Measurements from ENCODE around the gene SRPX.

Gene SRPX

DNA sequence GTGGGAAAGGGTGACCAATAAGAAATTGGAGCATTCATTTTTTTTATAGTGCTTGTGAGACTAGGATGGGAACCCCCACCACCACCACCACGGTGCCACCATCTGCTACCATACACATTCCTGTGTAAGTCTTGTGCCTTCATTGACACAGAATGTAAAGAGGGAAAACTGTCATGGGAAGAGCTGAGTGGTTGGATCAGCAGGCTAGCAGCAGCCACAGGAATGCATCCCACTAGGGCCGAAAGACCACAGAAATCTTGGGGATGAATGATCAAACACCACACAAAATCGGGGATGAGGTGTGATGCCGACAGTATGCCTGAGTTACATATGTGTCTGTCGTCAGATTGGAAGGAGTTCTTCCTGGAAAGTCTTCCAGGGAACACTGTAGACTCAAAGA, 69.2 kb downstream of the SRPX start:
- no peaks in the 10 kb centered on the region for H3K9me3 Mint-ChIP-seq
- H3K27ac Mint-ChIP-seq (ENCODE audit: low read depth), result no peak overlapping the region
- H3K4me3 Mint-ChIP-seq, result no peak overlapping the region
- H3K36me3 Mint-ChIP-seq (ENCODE audit: insufficient read depth), result peaks cover 3% of the 10 kb centered on the region
- peaks cover 23% of the 10 kb centered on the region for H3K27me3 Mint-ChIP-seq
- DNase-seq (ENCODE audit: low spot score in 2 of 2), result no peak
- no peak for ATAC-seq (replicated peaks; ENCODE audit: extremely low read depth, poor library complexity, severe bottlenecking)
- no peaks in the 10 kb centered on the region for H3K4me1 Mint-ChIP-seq

- Mint-ChIP-seq H3K9me3 (no peaks in the 10 kb centered on the region), H3K36me3 (ENCODE audit: insufficient read depth) (peaks cover 3% of the 10 kb centered on the region), H3K4me3 (no peak overlapping the region), H3K27me3 (peaks cover 23% of the 10 kb centered on the region), H3K4me1 (no peaks in the 10 kb centered on the region), H3K27ac (ENCODE audit: low read depth) (no peak overlapping the region)
- DNase-seq (ENCODE audit: low spot score in 2 of 2), result no peak
- ATAC-seq (replicated peaks; ENCODE audit: extremely low read depth, poor library complexity, severe bottlenecking), result no peak
These were observed 69.7 kb downstream of the SRPX start for GRCh38 chrX:38150993-38151392.

DNA sequence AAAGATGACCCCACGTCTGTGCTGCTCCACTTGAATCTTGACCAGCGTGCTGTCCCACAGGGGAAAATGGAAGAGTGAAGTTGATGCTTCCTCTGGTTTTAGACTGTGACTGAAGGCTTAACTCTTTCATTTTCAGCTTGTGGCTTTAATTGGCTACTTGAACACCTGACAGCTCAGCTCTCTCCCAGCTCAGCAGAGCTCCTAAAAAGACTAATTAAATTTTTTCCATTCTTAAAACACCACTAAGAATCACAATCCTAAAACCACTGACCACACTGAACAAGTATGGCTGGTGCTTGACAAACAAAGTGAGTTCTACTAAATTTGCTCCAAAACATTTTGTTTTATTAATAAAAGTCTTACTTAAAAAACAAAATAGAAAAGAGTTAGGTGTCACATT, 71.7 kb downstream of the SRPX start:
- Mint-ChIP-seq H3K4me3 (no peak overlapping the region), H3K27me3 (peaks cover 39% of the 10 kb centered on the region), H3K27ac (ENCODE audit: low read depth) (no peak overlapping the region), H3K36me3 (ENCODE audit: insufficient read depth) (peaks cover 3% of the 10 kb centered on the region), H3K9me3 (no peaks in the 10 kb centered on the region), H3K4me1 (no peaks in the 10 kb centered on the region)
- DNase-seq (ENCODE audit: low spot score in 2 of 2) (no peak), ATAC-seq (replicated peaks; ENCODE audit: extremely low read depth, poor library complexity, severe bottlenecking) (no peak)

GRCh38 chrX:38142610-38143009, 78.1 kb downstream of the SRPX start:
- H3K9me3 Mint-ChIP-seq, result no peaks in the 10 kb centered on the region
- DNase-seq (ENCODE audit: low spot score in 2 of 2), result no peak
- H3K27me3 Mint-ChIP-seq, result peaks cover 15% of the 10 kb centered on the region
- H3K4me3 Mint-ChIP-seq, result no peak overlapping the region
- H3K36me3 Mint-ChIP-seq (ENCODE audit: insufficient read depth), result no peaks in the 10 kb centered on the region
- H3K27ac Mint-ChIP-seq (ENCODE audit: low read depth), result no peak overlapping the region
- H3K4me1 Mint-ChIP-seq, result no peaks in the 10 kb centered on the region
- no peak for ATAC-seq (replicated peaks; ENCODE audit: extremely low read depth, poor library complexity, severe bottlenecking)

- no peak overlapping the region for H3K27ac Mint-ChIP-seq (ENCODE audit: low read depth)
- no peaks in the 10 kb centered on the region for H3K4me1 Mint-ChIP-seq
- H3K9me3 Mint-ChIP-seq, result no peaks in the 10 kb centered on the region
- H3K4me3 Mint-ChIP-seq, result no peak overlapping the region
- H3K36me3 Mint-ChIP-seq (ENCODE audit: insufficient read depth), result no peaks in the 10 kb centered on the region
- no peaks in the 10 kb centered on the region for H3K27me3 Mint-ChIP-seq
- DNase-seq (ENCODE audit: low spot score in 2 of 2), result no peak
- no peak for ATAC-seq (replicated peaks; ENCODE audit: extremely low read depth, poor library complexity, severe bottlenecking)
These were observed 81.8 kb downstream of the SRPX start for GRCh38 chrX:38138900-38139299.

DNA sequence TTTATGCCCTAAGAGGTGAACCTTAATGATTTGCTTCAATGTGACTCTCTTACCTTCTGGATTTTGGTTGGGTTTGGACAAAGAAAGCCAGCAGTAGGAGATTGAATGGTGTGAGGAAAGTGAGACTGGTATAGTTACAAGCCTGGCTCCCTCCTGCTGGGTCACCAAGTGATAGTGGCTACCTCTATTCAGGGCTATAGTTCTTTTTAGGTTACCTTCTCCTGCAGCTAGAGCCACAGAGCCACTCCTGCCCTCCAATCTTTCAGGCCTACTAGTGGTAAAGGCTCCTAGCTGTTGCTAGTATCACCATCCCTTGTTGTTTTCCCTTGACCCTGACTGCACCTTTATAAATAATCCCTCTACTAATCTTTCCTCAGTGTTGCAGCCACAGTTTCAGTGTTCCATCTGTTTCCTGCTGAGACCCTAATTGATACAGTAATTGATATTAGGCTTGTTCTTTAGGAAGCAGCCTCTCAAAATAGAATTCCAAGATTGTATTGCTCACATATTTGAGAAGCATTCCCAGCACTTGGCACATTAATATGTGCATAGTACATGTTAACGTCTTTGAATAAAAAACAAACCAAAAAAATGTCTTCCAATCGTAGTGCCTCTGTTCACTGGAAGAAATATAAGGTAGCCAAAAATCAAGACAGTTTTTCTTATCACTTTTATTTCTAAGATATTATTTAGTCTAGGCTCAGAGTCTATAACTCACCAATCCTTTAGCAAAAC, 82.3 kb downstream of the SRPX start:
- Mint-ChIP-seq H3K9me3 (no peaks in the 10 kb centered on the region), H3K4me1 (no peaks in the 10 kb centered on the region), H3K27ac (ENCODE audit: low read depth) (no peak overlapping the region), H3K36me3 (ENCODE audit: insufficient read depth) (no peaks in the 10 kb centered on the region), H3K27me3 (no peaks in the 10 kb centered on the region), H3K4me3 (no peak overlapping the region)
- DNase-seq (ENCODE audit: low spot score in 2 of 2), result no peak
- no peak for ATAC-seq (replicated peaks; ENCODE audit: extremely low read depth, poor library complexity, severe bottlenecking)

DNA sequence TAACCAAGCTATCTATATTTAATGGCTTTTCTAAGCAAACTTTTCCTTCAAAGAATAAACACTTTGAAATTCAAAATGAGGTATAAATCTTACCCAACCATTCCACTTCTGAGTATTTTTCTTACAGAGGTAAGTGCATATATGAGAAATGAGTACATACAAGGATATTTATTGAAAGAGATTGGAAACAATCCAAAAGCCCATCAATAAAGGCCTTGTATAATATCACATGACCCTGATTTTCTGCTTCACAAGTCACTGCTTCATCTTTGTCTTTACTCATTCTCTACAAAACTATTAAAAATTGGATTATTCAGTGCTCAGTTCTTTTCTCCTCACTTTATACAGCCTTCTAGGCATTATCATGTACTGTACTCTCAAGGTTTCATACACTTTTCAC, 91.3 kb downstream of the SRPX start:
- H3K27ac Mint-ChIP-seq (ENCODE audit: low read depth), result no peak overlapping the region

DNA sequence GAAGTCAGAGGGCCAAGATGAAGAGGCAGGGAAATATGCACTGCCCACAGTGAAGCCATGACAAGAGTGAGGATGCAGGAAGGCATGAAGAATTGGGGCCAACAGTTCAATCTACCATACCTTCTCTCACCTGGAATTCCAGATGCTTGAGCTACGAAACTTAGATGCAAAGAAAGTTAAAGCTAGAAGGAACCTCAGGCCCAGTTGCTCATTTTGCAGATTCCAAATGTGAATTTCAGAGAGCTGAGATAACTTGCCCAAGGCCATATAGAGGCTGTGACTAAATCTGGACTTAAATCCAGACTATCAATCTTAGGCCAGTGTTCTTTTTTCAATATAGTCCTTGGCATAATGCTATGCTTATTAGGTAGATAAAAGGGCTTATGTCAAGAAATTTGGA, 92.7 kb downstream of the SRPX start:
- Mint-ChIP-seq H3K27ac (ENCODE audit: low read depth) (no peak overlapping the region), H3K4me1 (no peaks in the 10 kb centered on the region), H3K9me3 (no peaks in the 10 kb centered on the region), H3K36me3 (ENCODE audit: insufficient read depth) (no peaks in the 10 kb centered on the region), H3K27me3 (peaks cover 16% of the 10 kb centered on the region), H3K4me3 (no peak overlapping the region)
- ATAC-seq (replicated peaks; ENCODE audit: extremely low read depth, poor library complexity, severe bottlenecking) (no peak), DNase-seq (ENCODE audit: low spot score in 2 of 2) (no peak)

More for the DNA sequence above, 91.3 kb downstream of the SRPX start:
- ATAC-seq (replicated peaks; ENCODE audit: extremely low read depth, poor library complexity, severe bottlenecking) (no peak), DNase-seq (ENCODE audit: low spot score in 2 of 2) (no peak)
- Mint-ChIP-seq H3K4me3 (no peak overlapping the region), H3K9me3 (no peaks in the 10 kb centered on the region), H3K4me1 (no peaks in the 10 kb centered on the region), H3K36me3 (ENCODE audit: insufficient read depth) (no peaks in the 10 kb centered on the region), H3K27me3 (peaks cover 16% of the 10 kb centered on the region)

- Mint-ChIP-seq H3K36me3 (ENCODE audit: insufficient read depth) (no peaks in the 10 kb centered on the region), H3K27ac (ENCODE audit: low read depth) (no peak overlapping the region), H3K4me1 (no peaks in the 10 kb centered on the region), H3K27me3 (peaks cover 16% of the 10 kb centered on the region), H3K9me3 (no peaks in the 10 kb centered on the region), H3K4me3 (no peak overlapping the region)
- DNase-seq (ENCODE audit: low spot score in 2 of 2), result no peak
- ATAC-seq (replicated peaks; ENCODE audit: extremely low read depth, poor library complexity, severe bottlenecking), result no peak
These were observed 94.5 kb downstream of the SRPX start for GRCh38 chrX:38126179-38126578.

- H3K9me3 Mint-ChIP-seq, result no peaks in the 10 kb centered on the region
- ATAC-seq (replicated peaks; ENCODE audit: extremely low read depth, poor library complexity, severe bottlenecking), result no peak
- H3K4me1 Mint-ChIP-seq, result no peaks in the 10 kb centered on the region
- H3K27me3 Mint-ChIP-seq, result peaks cover 16% of the 10 kb centered on the region
- no peaks in the 10 kb centered on the region for H3K36me3 Mint-ChIP-seq (ENCODE audit: insufficient read depth)
- H3K27ac Mint-ChIP-seq (ENCODE audit: low read depth), result no peak overlapping the region
- DNase-seq (ENCODE audit: low spot score in 2 of 2), result no peak
- no peak overlapping the region for H3K4me3 Mint-ChIP-seq
These were observed 96.7 kb downstream of the SRPX start for GRCh38 chrX:38124000-38124399.

- Mint-ChIP-seq H3K27ac (ENCODE audit: low read depth) (no peak overlapping the region), H3K27me3 (peaks cover 27% of the 10 kb centered on the region)
These were observed 103.2 kb downstream of the SRPX start for GRCh38 chrX:38117485-38117884.

GRCh38 chrX:38116706-38117105, 104.0 kb downstream of the SRPX start:
- H3K4me1 Mint-ChIP-seq, result no peaks in the 10 kb centered on the region
- H3K36me3 Mint-ChIP-seq (ENCODE audit: insufficient read depth), result no peaks in the 10 kb centered on the region
- no peak overlapping the region for H3K4me3 Mint-ChIP-seq
- H3K27ac Mint-ChIP-seq (ENCODE audit: low read depth), result no peak overlapping the region
- no peak for ATAC-seq (replicated peaks; ENCODE audit: extremely low read depth, poor library complexity, severe bottlenecking)
- no peak for DNase-seq (ENCODE audit: low spot score in 2 of 2)
- no peaks in the 10 kb centered on the region for H3K9me3 Mint-ChIP-seq
- H3K27me3 Mint-ChIP-seq, result peaks cover 27% of the 10 kb centered on the region

More at GRCh38 chrX:38117485-38117884, 103.2 kb downstream of the SRPX start:
- no peak for DNase-seq (ENCODE audit: low spot score in 2 of 2)
- Mint-ChIP-seq H3K36me3 (ENCODE audit: insufficient read depth) (no peaks in the 10 kb centered on the region), H3K4me1 (no peaks in the 10 kb centered on the region), H3K9me3 (no peaks in the 10 kb centered on the region), H3K4me3 (no peak overlapping the region)
- no peak for ATAC-seq (replicated peaks; ENCODE audit: extremely low read depth, poor library complexity, severe bottlenecking)

GRCh38 chrX:38112566-38112965, 108.1 kb downstream of the SRPX start:
- ATAC-seq (replicated peaks; ENCODE audit: extremely low read depth, poor library complexity, severe bottlenecking), result no peak
- H3K9me3 Mint-ChIP-seq, result no peaks in the 10 kb centered on the region
- H3K4me3 Mint-ChIP-seq, result no peak overlapping the region
- no peaks in the 10 kb centered on the region for H3K4me1 Mint-ChIP-seq
- no peak for DNase-seq (ENCODE audit: low spot score in 2 of 2)
- H3K27ac Mint-ChIP-seq (ENCODE audit: low read depth), result no peak overlapping the region
- H3K36me3 Mint-ChIP-seq (ENCODE audit: insufficient read depth), result no peaks in the 10 kb centered on the region
- H3K27me3 Mint-ChIP-seq, result peaks cover 11% of the 10 kb centered on the region
